Activated B cell treated with CpG ODN at 0.5 μM for 24 hours (primary cell): ENCODE measurements around the gene FGF6. TPM values are rescaled to one million over a fixed set of nuclear protein-coding genes. Genes with fewer than 3 reads are reported as not detected.

Experiments used
- ATAC-seq: fragments of 200-7000 bp; cut with Tn5 transposase; one replicate; pipeline ENCODE4 v1.10.0; 2021; ENCODE audit warnings: low read depth, mild to moderate bottlenecking, moderate library complexity
- CTCF ChIA-PET: fragments of 350-600 bp; sonication (Branson Sonifier 250); formaldehyde crosslinking; loops from one replicate; lab custom pipeline; 2021; ENCODE audit warnings: antibody characterized with exemption; lab: Charles Lee
- POLR2A ChIA-PET: fragments of 350-600 bp; sonication (Branson Sonifier 250); formaldehyde crosslinking; loops from one replicate; lab custom pipeline; 2021; ENCODE audit warnings: antibody characterized with exemption; lab: Charles Lee
- DNase-seq: peaks from one replicate; pipeline ENCODE4 v3.0.0; 2022
- H3K27ac Mint-ChIP-seq: one replicate; pipeline ENCODE4 v1.8.0; 2020; ENCODE audit warnings: mixed read lengths
- H3K27me3 Mint-ChIP-seq: one replicate; pipeline ENCODE4 v1.8.0; 2021; ENCODE audit warnings: mixed read lengths
- H3K36me3 Mint-ChIP-seq: one replicate; pipeline ENCODE4 v1.8.0; 2021; ENCODE audit warnings: low read depth, mixed read lengths
- H3K4me1 Mint-ChIP-seq: one replicate; pipeline ENCODE4 v1.8.0; 2021; ENCODE audit warnings: mixed read lengths
- H3K4me3 Mint-ChIP-seq: one replicate; pipeline ENCODE4 v1.8.0; 2020; ENCODE audit warnings: mild to moderate bottlenecking, mixed read lengths
- H3K9me3 Mint-ChIP-seq: one replicate; pipeline ENCODE4 v1.8.0; 2020; ENCODE audit warnings: mixed read lengths
- intact Hi-C: fragments of 100-400 bp; cut with micrococcal nuclease; formaldehyde crosslinking; loops from one replicate; pipeline ENCODE4 v1.15.1; 2024
- total RNA-seq: library from RNA; stranded (reverse); gene quantifications from 2 replicates; pipeline ENCODE4 v1.2.3, GENCODE V29; 2022
- TF ChIP-seq, protein P1 (sequence below): fragments of 200-600 bp; IDR thresholded peaks from one replicate; pipeline ENCODE4 v1.8.0; 2022; ENCODE audit warnings: antibody characterized with exemption, mild to moderate bottlenecking

The FGF6 gene
- total RNA-seq, 1 donor from 2014 or later, result not detected

DNA sequence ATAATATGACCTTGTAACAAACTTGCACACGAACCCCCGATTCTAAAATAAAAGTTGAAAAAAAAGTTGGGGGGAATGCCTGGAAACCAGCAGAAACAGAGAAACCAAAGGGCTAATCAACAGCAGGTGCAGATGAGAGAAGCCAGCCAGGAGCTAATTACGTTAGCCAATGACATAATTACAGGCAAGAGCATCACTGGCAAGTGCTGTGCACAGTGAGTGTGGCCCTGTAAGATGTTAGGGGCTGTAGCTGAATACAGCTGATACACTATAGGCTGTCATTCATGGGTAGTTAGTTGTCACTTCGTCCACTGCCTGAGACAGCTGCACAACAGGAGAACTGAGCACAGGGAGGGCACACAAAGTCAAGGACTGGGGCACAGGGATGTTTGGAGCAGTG is 58.8 kb downstream of the FGF6 start:
- no peak overlapping the region for H3K4me3 Mint-ChIP-seq
- intact Hi-C loops, result no loop called here
- no peak for DNase-seq
- H3K4me1 Mint-ChIP-seq, result no peaks in the 10 kb centered on the region
- TF ChIP-seq, protein P1, sequence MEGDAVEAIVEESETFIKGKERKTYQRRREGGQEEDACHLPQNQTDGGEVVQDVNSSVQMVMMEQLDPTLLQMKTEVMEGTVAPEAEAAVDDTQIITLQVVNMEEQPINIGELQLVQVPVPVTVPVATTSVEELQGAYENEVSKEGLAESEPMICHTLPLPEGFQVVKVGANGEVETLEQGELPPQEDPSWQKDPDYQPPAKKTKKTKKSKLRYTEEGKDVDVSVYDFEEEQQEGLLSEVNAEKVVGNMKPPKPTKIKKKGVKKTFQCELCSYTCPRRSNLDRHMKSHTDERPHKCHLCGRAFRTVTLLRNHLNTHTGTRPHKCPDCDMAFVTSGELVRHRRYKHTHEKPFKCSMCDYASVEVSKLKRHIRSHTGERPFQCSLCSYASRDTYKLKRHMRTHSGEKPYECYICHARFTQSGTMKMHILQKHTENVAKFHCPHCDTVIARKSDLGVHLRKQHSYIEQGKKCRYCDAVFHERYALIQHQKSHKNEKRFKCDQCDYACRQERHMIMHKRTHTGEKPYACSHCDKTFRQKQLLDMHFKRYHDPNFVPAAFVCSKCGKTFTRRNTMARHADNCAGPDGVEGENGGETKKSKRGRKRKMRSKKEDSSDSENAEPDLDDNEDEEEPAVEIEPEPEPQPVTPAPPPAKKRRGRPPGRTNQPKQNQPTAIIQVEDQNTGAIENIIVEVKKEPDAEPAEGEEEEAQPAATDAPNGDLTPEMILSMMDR, result no peak
- CTCF ChIA-PET, result no interaction called here
- H3K36me3 Mint-ChIP-seq, result no peaks in the 10 kb centered on the region
- POLR2A ChIA-PET, result no interaction called here
- H3K27ac Mint-ChIP-seq, result no peak overlapping the region
- ATAC-seq, result no peak
- peaks cover 7% of the 10 kb centered on the region for H3K27me3 Mint-ChIP-seq
- H3K9me3 Mint-ChIP-seq, result no peaks in the 10 kb centered on the region

Other genes starting within 250 kb of the FGF6 start
- 230 and 237 TPM in 2 replicates for gene CCND2, start 172.1 kb downstream of the FGF6 start, total RNA-seq
- 10.0 and 10.2 TPM in 2 replicates for gene TIGAR, start 124.6 kb downstream of the FGF6 start, total RNA-seq
- not detected in 2 replicates for gene FGF23, start 66.1 kb downstream of the FGF6 start, total RNA-seq
- 5.6 and 5.9 TPM in 2 replicates for gene RAD51AP1, start 93.1 kb upstream of the FGF6 start, total RNA-seq
- gene DYRK4, start 116.4 kb upstream of the FGF6 start, total RNA-seq, result 19.0 and 22.1 TPM in 2 replicates
- 3.4 and 3.7 TPM in 2 replicates for gene AKAP3, start 203.2 kb upstream of the FGF6 start, total RNA-seq
- 108 and 125 TPM in 2 replicates for gene NDUFA9, start 203.3 kb upstream of the FGF6 start, total RNA-seq